GM12864 (cell line): ENCODE data around the gene FRYL.

ENCODE experiments used
- DNase-seq: peaks from one replicate; pipeline ENCODE4 v3.0.0-alpha.2; 2011; ENCODE audit warnings: low read depth
- H3K4me3 ChIP-seq: 2 replicates; pipeline ENCODE4 v1.5.1; 2011; ENCODE audit warnings: mild to moderate bottlenecking, low read depth, low read length, control low read depth
- TF ChIP-seq, protein P1 (sequence below): IDR thresholded peaks from 2 replicates; pipeline ENCODE4 v1.5.1; 2011; ENCODE audit warnings: low read depth, mild to moderate bottlenecking, moderate library complexity, low read length, control low read depth, inconsistent platforms; ENCODE audit errors: missing control alignments

Gene FRYL

DNA sequence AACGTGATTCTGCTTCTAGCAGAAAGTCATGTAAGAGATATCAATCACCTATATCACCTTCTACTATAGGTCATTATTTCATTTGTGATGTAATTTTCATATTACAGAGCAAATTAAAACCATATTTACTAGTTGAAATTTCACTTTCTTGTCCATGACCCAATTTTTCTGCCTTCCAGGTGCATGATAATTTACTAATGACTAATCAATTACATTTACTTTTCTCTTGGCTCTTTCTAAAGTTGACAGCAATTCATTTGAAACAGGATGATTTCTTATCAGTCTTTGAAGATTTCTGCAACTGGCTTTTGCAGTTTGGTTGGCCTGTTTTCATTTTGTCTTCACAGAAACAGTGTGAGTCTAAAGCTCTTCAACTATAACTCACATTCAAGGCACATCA, 208.6 kb downstream of the FRYL start:
- no peak for DNase-seq
- H3K4me3 ChIP-seq, result no peak overlapping the region
- TF ChIP-seq, protein P1, sequence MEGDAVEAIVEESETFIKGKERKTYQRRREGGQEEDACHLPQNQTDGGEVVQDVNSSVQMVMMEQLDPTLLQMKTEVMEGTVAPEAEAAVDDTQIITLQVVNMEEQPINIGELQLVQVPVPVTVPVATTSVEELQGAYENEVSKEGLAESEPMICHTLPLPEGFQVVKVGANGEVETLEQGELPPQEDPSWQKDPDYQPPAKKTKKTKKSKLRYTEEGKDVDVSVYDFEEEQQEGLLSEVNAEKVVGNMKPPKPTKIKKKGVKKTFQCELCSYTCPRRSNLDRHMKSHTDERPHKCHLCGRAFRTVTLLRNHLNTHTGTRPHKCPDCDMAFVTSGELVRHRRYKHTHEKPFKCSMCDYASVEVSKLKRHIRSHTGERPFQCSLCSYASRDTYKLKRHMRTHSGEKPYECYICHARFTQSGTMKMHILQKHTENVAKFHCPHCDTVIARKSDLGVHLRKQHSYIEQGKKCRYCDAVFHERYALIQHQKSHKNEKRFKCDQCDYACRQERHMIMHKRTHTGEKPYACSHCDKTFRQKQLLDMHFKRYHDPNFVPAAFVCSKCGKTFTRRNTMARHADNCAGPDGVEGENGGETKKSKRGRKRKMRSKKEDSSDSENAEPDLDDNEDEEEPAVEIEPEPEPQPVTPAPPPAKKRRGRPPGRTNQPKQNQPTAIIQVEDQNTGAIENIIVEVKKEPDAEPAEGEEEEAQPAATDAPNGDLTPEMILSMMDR, result no peak

DNA sequence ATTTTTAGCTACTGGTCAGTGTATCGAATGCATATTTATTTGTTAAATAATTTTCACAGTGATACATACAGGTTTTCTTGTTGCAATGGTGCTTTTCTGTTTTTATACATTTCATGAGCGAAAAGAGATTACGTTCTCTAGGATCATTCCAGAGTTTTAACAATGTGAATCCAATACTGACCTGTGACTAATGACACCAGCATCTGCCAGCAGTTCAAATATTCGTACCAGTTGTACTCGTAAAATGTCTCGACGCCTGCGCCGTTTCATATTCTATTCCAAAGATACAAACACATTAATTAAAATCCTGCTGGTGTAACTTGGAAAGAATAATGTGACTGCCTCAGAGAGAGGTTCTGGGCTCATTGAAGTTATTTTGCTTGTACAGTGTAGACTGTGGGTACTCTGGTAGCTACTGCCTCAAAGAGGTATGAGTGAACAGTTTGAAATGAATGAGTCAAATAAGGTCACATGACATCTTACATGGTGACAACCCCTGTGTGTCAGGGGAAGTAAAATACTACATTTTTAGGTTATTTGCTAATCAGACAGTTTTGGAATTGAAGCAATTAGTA, 209.3 kb downstream of the FRYL start:
- H3K4me3 ChIP-seq, result no peak overlapping the region
- DNase-seq, result no peak
- TF ChIP-seq, protein P1, result no peak

DNA sequence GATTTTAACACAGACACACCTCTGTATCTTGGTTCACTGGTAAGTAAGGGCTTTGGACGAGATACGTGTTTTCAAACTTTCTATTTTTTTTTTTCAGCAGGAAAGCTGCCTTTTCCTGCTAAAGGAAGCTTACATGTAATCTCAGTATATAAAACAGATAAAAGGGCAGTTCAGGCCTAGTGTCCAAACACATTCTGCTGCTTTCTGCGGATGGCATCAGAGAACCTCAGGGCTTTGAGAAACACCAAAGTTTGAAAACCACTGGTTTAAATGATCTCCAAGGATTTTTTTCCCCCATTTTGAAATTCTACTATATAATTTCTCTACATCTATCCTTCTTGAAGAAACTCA, 214.1 kb downstream of the FRYL start:
- TF ChIP-seq, protein P1, result no peak
- no peak for DNase-seq

DNA sequence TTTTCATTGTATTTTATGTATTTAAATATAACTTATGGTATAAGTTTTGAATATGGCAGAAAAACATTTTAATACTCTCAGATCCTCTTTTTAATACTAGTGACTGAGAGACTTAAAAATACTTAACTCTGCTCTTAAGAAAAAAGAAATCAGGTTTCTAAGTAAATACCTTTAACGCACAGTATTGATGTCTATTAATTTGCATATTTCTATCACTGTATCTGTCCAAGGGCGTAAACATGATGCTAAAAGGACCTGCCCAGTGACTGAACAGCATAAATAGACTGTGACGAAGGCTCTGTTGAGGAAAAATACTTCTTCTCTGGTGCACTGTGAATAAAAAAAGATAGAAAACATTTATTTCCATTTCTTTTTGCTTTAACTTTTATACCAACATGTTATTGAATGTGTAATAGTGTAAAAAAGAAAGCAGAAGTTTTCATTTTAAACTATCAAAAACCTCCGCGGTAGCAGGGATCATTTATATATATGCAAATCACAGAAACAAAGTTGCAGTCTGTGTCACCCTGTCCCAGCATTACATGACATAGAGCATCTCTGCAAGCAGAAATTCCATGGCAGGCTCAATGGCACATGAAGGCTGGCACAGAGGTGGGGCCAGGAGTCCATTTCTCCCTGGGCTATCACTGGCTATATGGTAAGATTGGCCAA, 214.6 kb downstream of the FRYL start:
- no peak for DNase-seq

More for the DNA sequence above, 214.1 kb downstream of the FRYL start:
- no peak overlapping the region for H3K4me3 ChIP-seq

DNA sequence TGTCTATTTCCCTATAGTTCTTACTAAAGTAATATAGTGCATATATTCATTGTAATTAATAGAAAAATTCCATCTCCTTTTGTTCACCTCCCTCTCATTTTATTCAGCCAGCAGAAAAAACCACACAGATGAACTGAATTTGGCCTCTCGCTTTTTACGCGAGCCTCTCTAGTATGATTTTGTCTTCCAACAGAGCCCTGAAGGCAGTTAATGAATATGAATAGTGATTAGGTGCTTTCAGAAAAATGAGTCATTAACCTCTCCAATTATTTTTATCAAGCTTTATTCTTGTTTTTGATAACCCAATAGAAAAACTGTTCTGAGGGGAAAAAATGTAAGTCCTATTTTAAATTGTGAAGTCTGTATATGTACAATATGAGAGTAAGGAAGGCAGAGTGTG, 215.9 kb downstream of the FRYL start:
- no peak for DNase-seq
- TF ChIP-seq, protein P1, result no peak
- H3K4me3 ChIP-seq, result no peak overlapping the region

More for the DNA sequence above, 214.6 kb downstream of the FRYL start:
- TF ChIP-seq, protein P1, result no peak
- H3K4me3 ChIP-seq, result no peak overlapping the region

DNA sequence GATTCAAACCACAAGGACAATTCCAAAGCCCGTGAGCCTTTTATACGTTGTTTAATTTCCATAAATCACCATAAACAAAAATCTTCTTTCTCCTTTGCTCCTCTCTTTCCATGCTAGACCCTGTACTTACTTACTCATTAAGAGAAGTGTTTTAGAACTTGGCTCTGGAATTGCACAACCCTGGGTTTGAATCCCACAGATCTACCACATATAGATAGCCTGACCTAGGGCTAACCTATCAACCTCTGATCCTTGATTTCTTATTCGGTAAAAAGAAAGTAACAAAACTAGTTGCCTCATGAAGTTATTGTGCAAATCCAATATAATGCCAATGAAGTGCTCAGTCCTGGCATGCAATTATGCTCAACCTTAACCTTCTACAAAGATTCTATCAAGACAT, 221.3 kb downstream of the FRYL start:
- TF ChIP-seq, protein P1, result no peak
- no peak overlapping the region for H3K4me3 ChIP-seq
- no peak for DNase-seq

DNA sequence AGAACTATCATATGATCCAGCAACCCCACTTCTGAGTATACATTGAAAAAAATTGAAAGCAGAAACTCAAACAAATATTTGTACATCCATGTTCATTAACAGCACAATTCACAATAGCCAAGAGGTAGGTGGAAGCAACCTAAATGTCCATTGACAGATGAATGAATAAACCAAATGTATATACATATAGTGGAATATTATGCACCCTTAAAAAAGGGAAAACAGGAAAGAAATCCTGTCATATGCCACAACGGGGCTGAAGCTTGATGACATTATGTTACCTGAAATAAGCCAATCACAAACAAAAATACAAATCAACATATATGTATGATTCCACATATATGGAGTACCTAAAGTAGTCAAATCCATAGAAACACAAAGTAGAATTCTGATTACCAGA, 222.1 kb downstream of the FRYL start:
- H3K4me3 ChIP-seq, result no peak overlapping the region
- no peak for DNase-seq
- TF ChIP-seq, protein P1, result no peak
